K562 (cell line): ENCODE measurements around the gene PRSS27. TPM values are rescaled to one million over a fixed set of nuclear protein-coding genes. Genes with fewer than 3 reads are reported as not detected.

Experiments
- ATAC-seq: fragments of 200-7000 bp; cut with Tn5 transposase; 3 replicates; pipeline ENCODE4 v1.9.1; 2020; ENCODE audit warnings: moderate library complexity
- BruUV-seq: library from RNA; stranded (reverse); fragments of 400-500 nt; replicated peaks from 2 replicates; lab custom pipeline; 2021; lab: Mats Ljungman, UMichigan
- CTCF ChIA-PET: fragments of 300-600 bp; formaldehyde crosslinking; extraction: SDS; loops from one replicate; lab custom pipeline; 2021; ENCODE audit warnings: low intra/inter-chr PET ratio; lab: Yijun Ruan, JAX
- POLR2A ChIA-PET: fragments of 300-600, 350-650 bp; sonication (Branson Sonifier 250); formaldehyde crosslinking; extraction: SDS; loops from one replicate; lab custom pipeline; 2021; ENCODE audit warnings: antibody characterized with exemption, inconsistent platforms; lab: Yijun Ruan, JAX
- DNase-seq, 4 experiments: peaks; one replicate each; pipeline versions ENCODE4 v3.0.0 to v3.0.0-alpha.2; 2011 to 2018; ENCODE audit warnings: low spot score in 3 of 4, mixed read lengths in 3 of 4; ENCODE audit errors: extremely low read depth in 1 of 4
- FAIRE-seq: peaks from 2 replicates; lab custom pipeline; 2011; peaks lifted over from hg19 to GRCh38; lab: Jason Lieb, UNC
- H2AFZ ChIP-seq: 2 replicates; pipeline ENCODE4 v1.6.0; 2011; ENCODE audit warnings: low read depth, low read length, control low read depth, inconsistent platforms
- H3K27ac ChIP-seq: fragments of 200-600 bp; 3 replicates; pipeline ENCODE4 v1.8.0; 2011; ENCODE audit warnings: low read depth, mild to moderate bottlenecking, control low read depth, inconsistent platforms, low read length, moderate library complexity, mixed read lengths; ENCODE audit errors: extremely low read depth
- H3K27me3 ChIP-seq, 2 experiments: fragments of 300-600 bp in 1 of 2; 2 replicates in 1 of 2; 3 replicates in 1 of 2; pipeline versions ENCODE4 v1.6.0 to v1.8.0; 2011; ENCODE audit warnings: inconsistent platforms in 2 of 2, low read length in 2 of 2, mild to moderate bottlenecking in 1 of 2, mixed read lengths in 1 of 2, moderate library complexity in 1 of 2; ENCODE audit not compliant: control insufficient read depth in 2 of 2, insufficient read depth in 2 of 2
- H3K36me3 ChIP-seq: fragments of 300-600 bp; 3 replicates; pipeline ENCODE4 v1.8.0; 2011; ENCODE audit warnings: mild to moderate bottlenecking, low read length, inconsistent platforms; ENCODE audit not compliant: control insufficient read depth, insufficient read depth
- H3K4me1 ChIP-seq, 2 experiments: fragments of 200-600 bp in 1 of 2; replicated peaks in 1 of 2; 2 replicates in 1 of 2; 3 replicates in 1 of 2; pipeline versions ENCODE4 v1.5.1 to v1.8.0; 2011; ENCODE audit warnings: inconsistent platforms in 2 of 2, low read length in 2 of 2, mild to moderate bottlenecking in 1 of 2, mixed read lengths in 1 of 2, moderate library complexity in 1 of 2; ENCODE audit not compliant: control insufficient read depth in 2 of 2, insufficient read depth in 2 of 2
- H3K4me2 ChIP-seq: 2 replicates; pipeline ENCODE4 v1.6.1; 2011; ENCODE audit warnings: low read length, control low read depth, inconsistent platforms, mixed read lengths; ENCODE audit not compliant: insufficient read depth
- H3K4me3 ChIP-seq: fragments of 200-600 bp; sonication (generic), shearing (Covaris generic); 2 replicates; pipeline ENCODE4 v1.5.1; 2016; ENCODE audit warnings: control low read depth, inconsistent platforms
- H3K79me2 ChIP-seq: fragments of 200-600 bp; 3 replicates; pipeline ENCODE4 v1.8.0; 2011; ENCODE audit warnings: low read length, inconsistent platforms; ENCODE audit not compliant: control insufficient read depth, insufficient read depth
- H3K9ac ChIP-seq, 2 experiments: 2 replicates each; pipeline versions ENCODE4 v1.6.0 to v1.6.1; 2011; ENCODE audit warnings: low read depth in 2 of 2, low read length in 2 of 2, control low read depth in 1 of 2, inconsistent platforms in 1 of 2, mild to moderate bottlenecking in 1 of 2, mixed read lengths in 1 of 2; ENCODE audit not compliant: insufficient read depth in 1 of 2
- H3K9me1 ChIP-seq: one replicate; pipeline ENCODE4 v1.6.0; 2011; ENCODE audit warnings: inconsistent platforms, mild to moderate bottlenecking, low read length, moderate library complexity; ENCODE audit not compliant: control insufficient read depth, insufficient read depth
- H3K9me3 ChIP-seq: replicated peaks from 2 replicates; pipeline ENCODE4 v1.5.1; 2011; ENCODE audit warnings: low read depth, low read length, inconsistent platforms; ENCODE audit not compliant: control insufficient read depth, insufficient read depth
- H4K20me1 ChIP-seq: replicated peaks from 2 replicates; pipeline ENCODE4 v1.6.1; 2011; ENCODE audit warnings: low read length, inconsistent platforms, mixed read lengths; ENCODE audit not compliant: control insufficient read depth, insufficient read depth
- CREB3 ChIP-seq: fragments of 450-650 bp; conservative IDR thresholded peaks from 2 replicates; pipeline ENCODE4 v1.6.1; 2016; ENCODE audit warnings: missing genetic modification characterization, low read depth, mild to moderate bottlenecking, missing compliant biosample characterization, moderate library complexity
- EZH2 ChIP-seq: IDR thresholded peaks from 2 replicates; pipeline ENCODE4 v1.6.1; 2012; ENCODE audit warnings: low read depth, mild to moderate bottlenecking, inconsistent platforms, low read length, borderline replicate concordance
- HNRNPH1 ChIP-seq: fragments of 200-400 bp; formaldehyde crosslinking; optimal IDR thresholded peaks from 2 replicates; pipeline ENCODE3; 2017; ENCODE audit warnings: low read depth, mild to moderate bottlenecking, low read length, moderate library complexity
- NFXL1 ChIP-seq: fragments of 450-650 bp; formaldehyde crosslinking; IDR thresholded peaks from 2 replicates; pipeline ENCODE4 v1.4.0; 2021; ENCODE audit warnings: mild to moderate bottlenecking
- PHF20 ChIP-seq: fragments of 450-650 bp; IDR thresholded peaks from 2 replicates; pipeline ENCODE4 v1.6.1; 2018; ENCODE audit not compliant: partially characterized antibody
- SNRNP70 ChIP-seq: fragments of 200-400 bp; formaldehyde crosslinking; optimal IDR thresholded peaks from 2 replicates; pipeline ENCODE3; 2017; ENCODE audit warnings: low read depth, low read length
- ZBTB12 ChIP-seq: fragments of 250-450 bp; sonication (Bioruptor Pico); IDR thresholded peaks from 2 replicates; pipeline ENCODE4 v1.4.0; 2020
- ZBTB7A ChIP-seq: IDR thresholded peaks from 2 replicates; pipeline ENCODE4 v1.6.1; 2011; ENCODE audit warnings: low read depth, mild to moderate bottlenecking, low read length, moderate library complexity, borderline replicate concordance; ENCODE audit not compliant: control insufficient read depth
- ZNF140 ChIP-seq: fragments of 250-450 bp; sonication (Bioruptor Pico); IDR thresholded peaks from 2 replicates; pipeline ENCODE4 v1.8.0; 2021; ENCODE audit warnings: moderate library complexity, mild to moderate bottlenecking, inconsistent platforms
- ZNF324 ChIP-seq: fragments of 250-450 bp; sonication (Bioruptor Pico); IDR thresholded peaks from 2 replicates; pipeline ENCODE4 v1.4.0; 2020; ENCODE audit warnings: mild to moderate bottlenecking
- WGBS: fragments of 100-300 bp; shearing (Covaris generic); methylation state at CpG from one replicate; pipeline ENCODE4 v1.1.6; 2016; ENCODE audit warnings: low coverage, mixed read lengths; ENCODE audit not compliant: insufficient coverage; ENCODE audit errors: missing lambda C conversion rate; 5-methylcytosine and 5-hydroxymethylcytosine counted together
- in situ Hi-C: fragments of 300-500 bp; cut with MboI; formaldehyde crosslinking; loops from 4 replicates; pipeline ENCODE4 v1.15.0; 2018; ENCODE audit warnings: inconsistent platforms, mixed read lengths
- intact Hi-C: fragments of 100-400 bp; cut with micrococcal nuclease; formaldehyde crosslinking; loops from 2 replicates; pipeline ENCODE4 v1.14.2; 2022
- polyA plus RNA-seq, 8 experiments: library from polyadenylated mRNA; depleted of rRNA in 4 of 8; stranded (reverse) in 5 of 8; unstranded in 3 of 8; fragments of >200 nt; fragmentation: Nextera tagmentation in 2 of 8; fragmentation: Illumina TruSeq in 1 of 8; extraction: Ambion mirVana in 2 of 8; extraction: Trizol in 1 of 8; gene quantifications; 2 replicates each; pipeline versions ENCODE4 v1.2.1 to v1.2.3, GENCODE V29; 2011 to 2014; ENCODE audit warnings: inconsistent platforms in 1 of 8, missing spikeins in 1 of 8
- total RNA-seq, 7 experiments: library from RNA; depleted of rRNA in 6 of 7; stranded (reverse); fragments of >200 nt in 6 of 7; fragmentation: Illumina TruSeq in 2 of 7; extraction: Trizol in 2 of 7; gene quantifications; 2 replicates each; pipeline versions ENCODE4 v1.2.1 to v1.2.3, GENCODE V29; 2011 to 2021; ENCODE audit warnings: low replicate concordance in 1 of 7

Gene PRSS27
- total and polyA plus RNA-seq, 9 of the 15 experiments (the other 6 are each of a cell fraction or from before 2014, with no cell fraction given): 0.09 to 0.20 (median 0.17) TPM; not detected in 5

GRCh38 chr16:2740476-2740875, 20.5 kb upstream of the PRSS27 start (continued):
- no peak for TF ChIP-seq CREB3 (tag)
- no peak for TF ChIP-seq ZNF140
- no peak for TF ChIP-seq SNRNP70
- TF ChIP-seq PHF20: no peak
- TF ChIP-seq HNRNPH1: no peak
- no peak for TF ChIP-seq ZNF324 (CRISPR knock-in tag)
- no peak for TF ChIP-seq ZBTB7A
- no peak for TF ChIP-seq NFXL1 (CRISPR knock-in tag)

- 60% methylated on average over 7 of the region's 8 CpGs for WGBS
- no peaks in the 10 kb centered on the region for H3K79me2 ChIP-seq
- no peaks in the 10 kb centered on the region for H4K20me1 ChIP-seq
- no peaks in the 10 kb centered on the region for H3K36me3 ChIP-seq
- ChIA-PET POLR2A (interaction anchor here (0.9 to 4.3 kb wide), 3 partner anchors 12 to 27 kb away, joined by 3 to 51 read pairs (median 10); partner anchors contain the start of gene SRRM2), CTCF (no interaction called here)
- no peak overlapping the region for H3K27ac ChIP-seq
- ATAC-seq (peak; percentile 11), FAIRE-seq (no peak), DNase-seq (no peak)
- intact Hi-C loops: no loop called here
- no peak overlapping the region for H3K4me3 ChIP-seq
- peaks cover 7 to 43% of the 10 kb centered on the region in 2 experiments; a peak in 4 of 5 replicates for H3K4me1 ChIP-seq
- H2AFZ ChIP-seq: no peak overlapping the region
- no peaks in the 10 kb centered on the region for H3K9me3 ChIP-seq
- no peak for TF ChIP-seq ZBTB12 (CRISPR knock-in tag)
- TF ChIP-seq EZH2: no peak
- in situ Hi-C loops: no loop called here
- H3K9me1 ChIP-seq: no peaks in the 10 kb centered on the region
- BruUV-seq: no TSS peak
- H3K9ac ChIP-seq: peak overlapping the region in 1 of 2 experiments; percentile 90; a peak in 2 of 4 replicates
- H3K27me3 ChIP-seq: no peaks in the 10 kb centered on the region
- no peak overlapping the region for H3K4me2 ChIP-seq
These were observed 19.8 kb upstream of the PRSS27 start for GRCh38 chr16:2739625-2740430.
